GM10266 (cell line): Measurements from ENCODE around the gene CLCN6.

Source experiments
- DNase-seq: peaks from one replicate; pipeline ENCODE4 v3.0.0; 2012; ENCODE audit errors: extremely low spot score
- CTCF ChIP-seq: IDR thresholded peaks from 2 replicates; pipeline ENCODE4 v1.5.1; 2012; ENCODE audit warnings: mild to moderate bottlenecking, low read depth; ENCODE audit not compliant: control insufficient read depth, insufficient read depth; ENCODE audit errors: missing control alignments

Gene CLCN6

DNA sequence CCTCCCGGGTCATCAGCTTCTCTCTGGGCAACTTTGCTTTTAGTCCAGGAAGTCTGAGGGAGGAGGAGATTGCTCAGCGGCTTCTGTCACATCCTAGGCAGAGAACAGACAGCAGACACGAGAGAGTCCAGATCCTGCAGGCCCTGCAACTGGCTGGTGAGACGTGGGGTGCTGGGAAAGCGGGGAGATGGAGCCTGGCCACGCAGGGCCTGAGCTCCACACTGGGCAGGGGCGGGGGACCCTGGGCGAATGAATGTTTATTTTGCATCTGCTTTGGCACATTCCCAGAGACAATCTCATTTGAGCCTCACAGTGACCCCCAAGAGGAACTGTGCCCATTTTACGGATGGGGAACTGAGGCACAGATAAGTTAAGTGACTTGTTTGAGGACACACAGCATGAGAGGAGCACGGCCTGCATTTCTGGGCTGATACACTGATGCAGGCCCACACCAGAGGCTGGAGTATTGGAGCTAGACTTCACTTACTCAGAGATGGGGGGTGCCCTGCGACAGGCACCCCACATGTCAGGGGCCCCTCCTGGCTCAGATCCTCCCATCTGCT is 34.4 kb upstream of the CLCN6 start:
- no peak for TF ChIP-seq CTCF
- no peak for DNase-seq

DNA sequence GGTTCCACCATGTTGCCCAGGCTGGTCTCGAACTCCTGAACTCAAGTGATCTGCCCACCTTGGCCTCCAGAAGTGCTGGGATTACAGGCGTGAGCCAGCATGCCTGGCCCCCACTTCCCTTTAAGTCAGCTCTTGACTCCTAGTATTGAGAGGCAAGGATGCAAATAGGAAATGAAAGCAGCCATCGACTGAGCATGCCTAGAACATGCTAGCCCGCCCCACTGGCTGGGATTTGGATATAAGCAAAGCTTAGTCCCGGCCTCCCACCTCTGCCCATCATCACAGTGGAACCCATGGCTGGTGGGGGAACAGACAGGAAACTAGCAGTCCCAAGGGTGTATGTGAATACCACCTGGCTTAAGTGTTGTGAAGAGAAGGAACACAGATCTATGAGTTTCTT is 33.5 kb upstream of the CLCN6 start:
- TF ChIP-seq CTCF: no peak
- DNase-seq: no peak

- TF ChIP-seq CTCF: no peak
- no peak for DNase-seq
Measured at GRCh38 chr1:11774753-11775152, 31.2 kb upstream of the CLCN6 start.

- no peak for TF ChIP-seq CTCF
- DNase-seq: no peak
Measured at GRCh38 chr1:11777658-11778322, 28.2 kb upstream of the CLCN6 start.

GRCh38 chr1:11778336-11778735 is 27.7 kb upstream of the CLCN6 start:
- no peak for DNase-seq
- no peak for TF ChIP-seq CTCF

GRCh38 chr1:11778844-11779623 is 27.0 kb upstream of the CLCN6 start:
- no peak for DNase-seq
- TF ChIP-seq CTCF: no peak
